ENCODE measurements around the gene PDZD7. TPM values are rescaled to one million over a fixed set of nuclear protein-coding genes. Genes with fewer than 3 reads are reported as not detected.
A peak's percentile ranks its signal among the peaks of the same experiment; 100 is the strongest.
"Not testable (repeated sequence)": the region's sequence is repeated elsewhere in the genome, so short reads cannot be mapped to it uniquely, and the experiment has no call there.

The PDZD7 gene
- polyA plus RNA-seq, 3 donors, result 2.3 to 4.3 (median 3.8) TPM

GRCh38 chr10:100980311-100980710, 50.6 kb downstream of the PDZD7 start:
- DNase-seq (ENCODE audit: extremely low read depth in 1 of 11, low read depth in 9 of 11, low spot score in 4 of 11), result no peak

- DNase-seq (ENCODE audit: extremely low read depth in 1 of 11, low read depth in 9 of 11, low spot score in 4 of 11), result no peak
These were observed 51.1 kb downstream of the PDZD7 start for GRCh38 chr10:100979791-100980272.

DNA sequence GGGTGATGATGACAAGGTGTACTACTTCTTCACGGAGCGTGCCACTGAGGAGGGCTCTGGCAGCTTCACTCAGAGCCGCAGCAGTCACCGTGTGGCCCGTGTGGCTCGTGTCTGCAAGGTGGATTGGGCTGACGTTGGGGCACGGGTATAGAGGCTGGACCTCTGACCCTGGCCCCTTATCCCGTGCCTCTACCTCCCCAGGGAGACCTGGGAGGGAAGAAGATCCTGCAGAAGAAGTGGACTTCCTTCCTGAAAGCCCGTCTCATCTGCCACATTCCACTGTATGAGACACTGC, 52.1 kb downstream of the PDZD7 start:
- DNase-seq (ENCODE audit: extremely low read depth in 1 of 11, low read depth in 9 of 11, low spot score in 4 of 11), result no peak

- no peak for DNase-seq (ENCODE audit: extremely low read depth in 1 of 11, low read depth in 9 of 11, low spot score in 4 of 11)
These were observed 52.6 kb downstream of the PDZD7 start for GRCh38 chr10:100978121-100978900.

- DNase-seq (ENCODE audit: extremely low read depth in 1 of 11, low read depth in 9 of 11, low spot score in 4 of 11), result no peak
These were observed 53.5 kb downstream of the PDZD7 start for GRCh38 chr10:100977436-100977835.

GRCh38 chr10:100976906-100977305, 54.0 kb downstream of the PDZD7 start:
- DNase-seq (ENCODE audit: extremely low read depth in 1 of 11, low read depth in 9 of 11, low spot score in 4 of 11), result no peak

- not testable (repeated sequence) for DNase-seq (ENCODE audit: extremely low read depth in 1 of 11, low read depth in 9 of 11, low spot score in 4 of 11)
These were observed 55.5 kb downstream of the PDZD7 start for GRCh38 chr10:100975397-100975796.

DNA sequence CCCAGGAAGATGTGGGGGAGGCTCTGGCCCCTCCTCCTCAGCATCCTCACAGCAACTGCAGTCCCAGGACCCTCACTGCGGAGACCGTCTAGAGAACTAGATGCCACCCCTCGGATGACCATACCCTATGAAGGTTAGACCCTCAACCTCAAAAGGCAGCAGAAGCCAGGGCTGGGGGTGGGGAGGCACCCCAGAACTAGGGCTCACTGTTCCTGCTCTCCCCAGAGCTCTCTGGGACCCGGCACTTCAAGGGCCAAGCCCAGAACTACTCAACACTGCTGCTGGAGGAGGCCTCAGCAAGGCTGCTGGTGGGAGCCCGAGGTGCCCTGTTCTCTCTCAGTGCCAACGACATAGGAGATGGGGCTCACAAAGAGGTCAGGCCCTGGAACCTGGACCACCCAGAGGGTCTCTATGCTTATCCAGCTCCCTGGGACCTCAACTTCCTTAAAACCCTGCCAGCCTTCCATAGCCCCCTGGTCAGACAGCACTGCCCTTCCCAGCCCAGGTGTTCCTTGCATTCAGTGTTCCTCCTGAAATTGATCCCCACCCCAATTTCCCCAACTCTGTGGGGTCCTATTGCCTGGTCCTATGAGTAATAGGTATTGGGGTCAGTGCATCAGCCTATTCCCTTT, 57.9 kb downstream of the PDZD7 start:
- no peak for DNase-seq (ENCODE audit: extremely low read depth in 1 of 11, low read depth in 9 of 11, low spot score in 4 of 11)

DNA sequence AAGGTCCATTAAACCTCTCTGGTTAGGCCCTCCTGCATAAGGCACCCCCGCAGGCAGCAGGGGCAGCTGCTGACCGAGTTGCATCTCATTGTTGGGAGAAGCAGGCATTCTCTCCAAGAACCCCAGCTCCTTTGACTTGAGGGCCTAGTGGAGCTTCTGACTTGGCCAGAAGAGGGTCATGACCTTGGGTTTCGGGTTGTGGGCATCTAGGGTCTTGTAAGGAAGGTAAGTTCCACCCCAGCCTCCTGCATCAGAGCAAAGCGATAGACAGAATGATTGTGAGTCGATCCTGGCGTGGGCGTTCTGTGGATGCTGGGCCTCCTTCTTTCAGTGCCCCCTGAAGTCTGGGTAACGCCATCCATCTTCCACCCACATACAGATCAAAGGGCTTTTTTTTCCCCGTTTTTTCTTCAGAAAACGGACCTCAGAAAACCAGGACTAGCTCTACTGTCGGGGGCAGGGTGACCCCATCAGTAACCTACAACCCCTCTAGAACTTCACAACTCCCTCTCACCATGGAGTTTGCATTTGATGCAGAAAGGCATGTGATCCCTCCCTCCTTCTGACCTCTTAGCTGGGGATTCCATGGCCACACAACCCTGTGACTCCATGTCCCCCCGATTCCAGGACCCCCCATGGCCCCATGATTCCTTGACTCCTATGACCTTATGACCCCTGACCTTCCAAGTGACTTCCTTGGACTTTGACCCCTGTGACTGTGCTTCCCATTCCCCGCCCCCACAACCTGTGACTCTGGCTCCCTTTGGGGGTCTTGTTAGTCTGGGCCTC, 58.6 kb downstream of the PDZD7 start:
- no peak for DNase-seq (ENCODE audit: extremely low read depth in 1 of 11, low read depth in 9 of 11, low spot score in 4 of 11)

DNA sequence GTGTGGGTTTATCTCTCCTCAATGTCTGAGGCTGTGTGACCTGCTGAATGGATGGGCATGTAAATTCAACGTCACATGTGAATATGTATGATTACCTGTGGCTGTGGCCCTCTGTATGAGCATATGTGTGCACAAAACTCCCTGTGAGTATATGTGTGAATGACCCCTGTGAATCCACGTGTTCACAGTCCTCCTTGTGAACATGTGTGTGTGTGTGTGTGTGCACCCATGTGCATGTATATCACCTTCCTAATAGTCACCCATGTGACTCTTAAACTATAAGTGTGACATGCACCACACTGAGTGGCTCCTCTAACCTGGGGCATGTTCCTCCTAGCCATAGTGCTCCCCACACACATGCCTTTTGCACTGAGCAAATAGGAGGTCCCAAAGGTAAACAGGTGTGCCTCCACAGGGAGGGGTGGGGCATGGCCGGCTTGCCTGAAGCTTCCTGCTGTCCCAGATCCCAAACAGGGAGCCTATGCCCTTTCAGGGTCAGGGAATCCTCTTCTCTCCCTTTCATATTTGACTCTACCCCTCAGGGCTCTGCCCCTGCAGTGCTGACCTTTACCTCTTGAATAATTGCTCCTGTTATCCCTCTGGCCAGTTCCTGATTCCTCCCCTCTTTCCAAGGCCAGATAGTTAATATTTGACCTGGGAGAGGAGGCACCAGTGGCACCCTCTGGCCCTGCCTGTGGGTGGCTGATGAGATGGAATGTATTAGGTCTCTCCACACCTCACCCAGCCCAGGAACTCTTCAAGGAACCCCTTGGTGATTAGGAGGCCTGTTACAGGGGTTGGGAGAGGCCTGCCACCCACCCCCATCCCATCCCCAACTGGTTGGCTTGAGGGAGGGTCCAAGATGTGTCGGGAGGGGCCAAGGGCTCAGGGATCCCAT, 59.8 kb downstream of the PDZD7 start:
- DNase-seq (ENCODE audit: extremely low read depth in 1 of 11, low read depth in 9 of 11, low spot score in 4 of 11), result no peak

DNA sequence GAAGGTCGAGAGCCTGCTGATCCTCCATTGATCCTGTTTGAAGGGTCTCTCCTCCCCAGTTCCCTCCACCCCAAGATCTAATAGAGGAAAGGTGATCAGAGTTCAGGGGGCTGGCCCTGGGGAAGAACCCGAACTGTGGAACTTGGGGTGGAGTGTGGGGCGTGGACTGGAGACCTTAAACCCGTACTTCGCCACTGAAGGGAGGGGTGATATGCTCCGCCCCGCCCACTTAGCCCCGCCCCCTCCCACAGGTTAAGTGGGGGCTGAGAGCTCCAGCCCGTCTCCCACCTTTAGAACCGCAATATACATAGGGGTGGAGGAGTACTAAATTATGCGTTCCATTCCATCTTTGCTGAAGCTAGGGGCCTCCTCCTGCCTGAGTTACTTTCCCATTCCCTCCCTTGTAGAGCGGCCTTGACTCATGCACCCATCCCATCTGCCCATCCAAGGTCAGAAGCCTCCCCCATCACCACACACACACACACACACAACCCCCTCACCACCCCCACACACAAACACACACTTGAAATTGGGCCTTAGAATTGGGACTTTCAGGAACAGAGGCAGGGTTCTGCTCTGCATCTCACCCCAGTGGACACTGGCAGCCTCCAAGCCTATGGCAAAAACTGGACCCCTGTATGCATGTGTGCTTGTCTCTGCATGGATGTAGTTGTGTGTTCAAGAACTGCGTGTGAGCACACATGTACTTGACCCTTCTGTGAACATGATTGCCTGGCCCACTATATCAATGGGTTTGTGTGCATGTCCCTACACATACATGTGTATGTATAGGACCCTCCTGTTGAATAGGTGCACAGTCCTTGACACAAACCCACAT, 60.6 kb downstream of the PDZD7 start:
- no peak for DNase-seq (ENCODE audit: extremely low read depth in 1 of 11, low read depth in 9 of 11, low spot score in 4 of 11)

DNA sequence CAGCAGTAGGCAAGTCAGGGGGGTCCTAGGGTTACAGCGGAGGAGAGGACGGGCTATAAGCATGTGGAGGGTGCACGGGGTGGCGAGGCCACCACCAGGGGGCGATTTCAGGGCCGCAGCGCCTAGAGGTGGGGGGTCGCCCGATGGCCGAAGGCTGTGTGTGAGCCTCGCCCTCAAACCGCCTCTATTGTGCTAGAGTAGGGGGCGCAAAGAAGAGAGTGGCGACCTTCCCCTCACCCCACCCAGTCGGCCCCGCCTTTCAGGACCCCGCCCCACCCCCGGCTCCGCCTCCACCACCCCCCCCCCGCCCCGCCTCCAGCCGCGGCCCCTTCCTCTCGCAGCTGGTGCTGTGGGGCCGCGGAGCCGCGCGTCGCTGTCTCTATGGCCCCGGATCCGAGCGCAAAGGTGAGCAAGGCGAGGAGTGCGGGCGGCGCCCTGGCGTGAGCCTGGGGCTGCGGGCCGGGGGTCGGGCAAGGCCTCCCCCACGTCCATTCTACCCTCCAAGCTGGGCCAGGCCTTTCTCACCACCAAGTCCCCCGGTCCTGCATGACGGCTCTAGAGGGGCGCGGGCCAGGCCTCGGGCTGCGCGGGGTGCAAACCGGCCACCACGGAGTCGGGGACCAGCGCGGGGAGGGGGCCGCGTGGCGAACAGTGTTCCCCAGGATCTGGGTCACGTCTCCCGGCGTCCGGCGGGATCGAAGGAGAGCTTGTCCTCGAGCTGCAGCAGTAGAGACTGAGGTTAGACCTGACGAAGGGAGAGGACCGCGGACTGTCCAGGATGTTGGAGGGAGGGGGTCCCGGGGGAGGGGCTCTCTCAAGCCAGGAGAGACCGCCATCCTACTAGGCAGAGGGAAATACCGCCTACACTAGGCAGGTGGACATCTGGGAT, 61.5 kb downstream of the PDZD7 start, which contains the start of gene SEMA4G:
TSS of gene SEMA4G (plus strand) at position 318 of the 889 bp plus-strand sequence. CDS start 3,409 bp downstream, outside the sequence.
- DNase-seq (ENCODE audit: extremely low read depth in 1 of 11, low read depth in 9 of 11, low spot score in 4 of 11), result peak in 9 of 11 donors; percentile 28 to 40 (median 35)

DNA sequence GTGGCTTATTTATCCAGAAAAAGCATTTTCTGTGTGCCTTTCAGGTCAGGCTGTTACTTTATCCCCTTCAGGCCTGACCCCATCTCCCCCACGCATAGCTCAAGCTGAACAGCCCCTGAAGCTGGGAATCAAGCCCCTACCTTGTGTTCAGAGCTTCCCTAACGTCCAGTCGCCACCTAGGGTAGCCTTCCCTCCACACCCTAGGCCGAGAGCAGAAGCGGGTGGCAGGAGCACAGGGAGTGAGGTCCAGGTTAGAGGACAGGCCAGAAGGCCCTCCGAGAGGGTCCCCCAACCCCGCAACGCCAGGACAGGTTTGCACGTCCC, 62.1 kb downstream of the PDZD7 start:
- DNase-seq (ENCODE audit: extremely low read depth in 1 of 11, low read depth in 9 of 11, low spot score in 4 of 11), result no peak

- DNase-seq (ENCODE audit: extremely low read depth in 1 of 11, low read depth in 9 of 11, low spot score in 4 of 11), result no peak
These were observed 62.7 kb downstream of the PDZD7 start for GRCh38 chr10:100968062-100968736.

DNA sequence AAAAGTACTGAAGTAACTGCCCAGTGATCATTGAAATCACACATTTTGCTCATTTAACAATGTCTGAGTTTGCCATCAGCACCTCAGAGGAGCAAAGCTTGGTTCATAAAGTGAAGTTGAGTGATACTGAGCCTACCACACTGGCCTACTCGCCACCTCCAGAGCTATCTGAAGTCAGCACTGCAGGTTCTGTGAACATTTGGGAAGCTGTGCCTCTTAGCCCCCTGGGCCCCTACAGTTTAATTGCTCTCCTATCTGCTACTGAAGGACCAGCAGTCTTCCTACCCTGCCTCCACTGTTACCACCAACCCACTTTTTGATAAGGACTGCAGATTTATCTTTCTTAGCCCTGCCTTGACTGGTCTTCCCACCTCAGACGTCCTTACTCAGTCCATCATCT, 63.6 kb downstream of the PDZD7 start:
- DNase-seq (ENCODE audit: extremely low read depth in 1 of 11, low read depth in 9 of 11, low spot score in 4 of 11), result no peak

DNA sequence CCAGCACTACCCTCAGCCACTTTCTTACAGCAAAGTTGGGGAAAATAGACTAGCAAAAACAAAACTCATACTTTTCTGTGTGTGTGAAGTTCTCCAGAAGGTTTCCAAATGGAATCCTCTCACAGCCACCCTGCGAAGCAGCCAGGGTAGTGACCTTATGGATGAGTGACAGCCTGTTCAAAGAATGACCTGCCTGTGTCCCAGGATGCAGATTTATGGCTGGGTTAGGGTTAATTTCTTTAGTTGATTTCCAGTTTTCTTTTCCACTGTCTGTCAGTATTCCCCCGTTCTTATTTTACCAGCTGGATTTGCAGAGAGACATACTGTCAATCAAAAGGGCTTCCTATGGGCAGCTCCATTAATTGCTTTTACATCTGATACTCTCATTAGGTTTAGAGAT, 64.0 kb downstream of the PDZD7 start:
- DNase-seq (ENCODE audit: extremely low read depth in 1 of 11, low read depth in 9 of 11, low spot score in 4 of 11), result no peak

GRCh38 chr10:100965820-100966219, 65.1 kb downstream of the PDZD7 start:
- DNase-seq (ENCODE audit: extremely low read depth in 1 of 11, low read depth in 9 of 11, low spot score in 4 of 11), result no peak

Measured in renal cortex interstitium (tissue), 11 donors.